ENCODE measurements around the gene SPAG4.

DNA sequence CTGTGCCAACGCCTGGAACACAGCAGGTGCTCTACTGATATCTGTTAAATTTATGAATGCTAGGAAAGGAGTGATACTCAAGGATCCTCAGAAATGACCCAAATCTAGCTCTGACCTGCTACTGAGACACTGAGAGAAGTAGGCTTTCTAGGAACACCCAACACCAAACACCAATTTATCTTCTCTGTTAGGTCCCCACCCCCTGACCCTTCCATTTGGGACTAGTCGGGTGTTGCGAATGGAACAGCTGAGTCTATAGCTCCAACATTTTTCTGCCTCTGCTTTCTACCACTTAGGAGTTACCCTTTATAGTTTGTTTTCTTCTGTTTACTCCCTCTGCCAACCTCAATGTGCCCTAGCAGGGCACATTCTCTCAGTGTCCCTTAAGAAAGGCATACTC is 25.1 kb downstream of the SPAG4 start:
- TF ChIP-seq, protein P1, sequence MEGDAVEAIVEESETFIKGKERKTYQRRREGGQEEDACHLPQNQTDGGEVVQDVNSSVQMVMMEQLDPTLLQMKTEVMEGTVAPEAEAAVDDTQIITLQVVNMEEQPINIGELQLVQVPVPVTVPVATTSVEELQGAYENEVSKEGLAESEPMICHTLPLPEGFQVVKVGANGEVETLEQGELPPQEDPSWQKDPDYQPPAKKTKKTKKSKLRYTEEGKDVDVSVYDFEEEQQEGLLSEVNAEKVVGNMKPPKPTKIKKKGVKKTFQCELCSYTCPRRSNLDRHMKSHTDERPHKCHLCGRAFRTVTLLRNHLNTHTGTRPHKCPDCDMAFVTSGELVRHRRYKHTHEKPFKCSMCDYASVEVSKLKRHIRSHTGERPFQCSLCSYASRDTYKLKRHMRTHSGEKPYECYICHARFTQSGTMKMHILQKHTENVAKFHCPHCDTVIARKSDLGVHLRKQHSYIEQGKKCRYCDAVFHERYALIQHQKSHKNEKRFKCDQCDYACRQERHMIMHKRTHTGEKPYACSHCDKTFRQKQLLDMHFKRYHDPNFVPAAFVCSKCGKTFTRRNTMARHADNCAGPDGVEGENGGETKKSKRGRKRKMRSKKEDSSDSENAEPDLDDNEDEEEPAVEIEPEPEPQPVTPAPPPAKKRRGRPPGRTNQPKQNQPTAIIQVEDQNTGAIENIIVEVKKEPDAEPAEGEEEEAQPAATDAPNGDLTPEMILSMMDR (conservative IDR thresholded peaks at IDR 0.05; ENCODE audit: low read length), result no peak
- TF ChIP-seq EZH2phosphoT487 (IDR thresholded peaks at IDR 0.05; ENCODE audit: borderline replicate concordance), result no peak
